HG03066 (cell line): Measurements from ENCODE around the gene CFI.
"Not testable (repeated sequence)": the region's sequence is repeated elsewhere in the genome, so short reads cannot be mapped to it uniquely, and the experiment has no call there.

Source experiments
- ATAC-seq: cut with Tn5 transposase; IDR thresholded peaks from one replicate; pipeline ENCODE4 v1.9.1; 2021; ENCODE audit warnings: low read depth; ENCODE audit not compliant: unreplicated experiment

The CFI gene

GRCh38 chr4:109801099-109801789, 555 bp downstream of the CFI start:
- no peak for ATAC-seq

DNA sequence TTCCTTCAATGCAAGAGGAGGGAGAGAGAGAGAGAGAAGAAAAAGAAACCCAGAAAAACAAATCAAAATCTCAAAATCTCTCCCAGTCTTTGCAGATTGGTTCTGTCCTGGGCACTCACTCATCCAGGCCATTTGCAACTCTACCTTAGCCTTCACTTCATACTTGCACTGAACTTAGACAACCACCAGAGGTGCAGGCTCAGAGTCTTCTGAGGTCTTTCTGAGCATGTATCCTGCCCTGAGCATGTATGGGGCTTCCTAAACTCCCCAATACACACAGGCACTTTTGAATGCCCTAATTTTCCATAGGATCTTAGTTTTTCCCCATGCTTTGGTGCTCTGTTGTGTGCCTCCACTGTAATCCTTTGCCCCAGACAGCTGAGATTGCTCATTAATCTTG, 2.9 kb downstream of the CFI start:
- no peak for ATAC-seq

- no peak for ATAC-seq
Measured at GRCh38 chr4:109795059-109795458, 6.7 kb downstream of the CFI start.

DNA sequence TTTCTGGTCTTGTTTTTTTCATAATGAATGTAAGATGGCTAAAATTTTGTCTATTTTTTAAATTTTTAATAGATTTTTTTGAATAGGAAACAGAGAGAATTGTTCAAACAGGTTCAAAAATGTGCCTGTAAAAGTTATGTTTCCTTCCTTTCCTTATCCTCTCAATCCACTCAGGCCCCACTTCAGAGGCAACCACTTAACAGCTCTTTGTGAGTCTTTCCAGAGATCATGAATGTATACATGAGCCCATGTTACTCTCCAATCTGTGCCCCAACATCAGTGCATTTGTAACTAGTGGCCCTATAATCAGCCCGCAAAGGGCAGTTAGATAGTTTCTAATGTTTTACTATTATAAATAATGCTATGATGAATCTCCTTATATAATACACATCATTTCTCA, 14.0 kb downstream of the CFI start:
- no peak for ATAC-seq

- ATAC-seq = no peak
Measured at GRCh38 chr4:109786846-109787245, 15.0 kb downstream of the CFI start.

DNA sequence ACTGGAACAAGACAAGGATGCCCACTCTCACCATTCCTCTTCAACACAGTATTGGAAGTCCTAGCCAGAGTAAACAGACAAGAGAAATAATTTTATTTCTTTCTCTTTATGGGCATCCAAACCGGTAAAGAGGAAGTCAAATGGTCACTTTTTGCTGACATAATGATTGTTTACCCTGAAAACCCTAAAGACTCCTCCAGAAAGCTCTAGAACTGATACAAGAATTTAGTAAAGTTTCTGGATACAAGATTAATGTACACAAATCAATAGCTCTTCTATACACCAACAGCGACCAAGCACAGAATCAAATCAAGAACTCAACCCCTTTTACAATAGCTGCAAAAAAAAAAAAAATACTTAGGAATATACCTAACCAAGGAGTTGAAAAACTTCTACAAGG, 19.7 kb downstream of the CFI start:
- ATAC-seq = not testable (repeated sequence)

GRCh38 chr4:109764789-109765402, 36.9 kb downstream of the CFI start:
- ATAC-seq = no peak

GRCh38 chr4:109764376-109764775, 37.4 kb downstream of the CFI start:
- no peak for ATAC-seq

DNA sequence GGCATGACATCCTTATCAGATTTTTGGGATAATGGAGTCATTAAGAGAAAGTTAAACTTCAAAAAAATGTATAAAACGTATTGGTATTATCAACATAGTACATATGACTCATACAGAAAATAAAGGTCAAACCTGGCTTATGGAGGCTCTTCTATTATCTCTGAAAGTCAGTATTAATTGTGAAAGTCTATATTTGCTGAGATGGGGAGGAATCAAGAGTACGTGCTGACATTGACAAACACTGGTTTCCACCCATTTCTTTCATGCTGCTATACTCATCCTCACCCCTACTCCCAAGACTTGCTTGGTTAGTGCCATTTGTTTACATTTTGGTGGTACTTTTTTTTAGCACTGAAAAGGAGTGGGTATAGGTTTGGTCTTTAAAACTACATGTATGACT, 41.1 kb downstream of the CFI start:
- no peak for ATAC-seq

DNA sequence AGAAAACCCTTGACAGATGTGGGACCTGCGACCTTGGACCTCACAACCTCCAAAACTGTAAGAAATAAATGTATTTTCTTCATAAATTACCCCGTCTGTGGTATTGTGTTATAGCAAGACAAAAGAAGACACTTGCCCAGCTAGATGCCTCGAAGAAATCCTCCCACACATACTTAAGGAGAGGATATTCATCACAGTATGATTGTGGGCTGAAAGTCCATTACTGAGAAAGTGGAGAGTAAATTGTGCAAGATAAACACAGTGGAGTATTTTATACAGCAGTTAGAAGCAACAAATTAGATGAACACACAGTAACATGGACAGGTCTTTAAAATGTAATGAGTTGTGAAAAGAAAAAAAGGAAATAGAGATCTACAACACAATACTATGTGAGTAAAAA, 46.1 kb downstream of the CFI start:
- ATAC-seq = no peak

GRCh38 chr4:109754093-109754857, 47.5 kb downstream of the CFI start:
- ATAC-seq = no peak

DNA sequence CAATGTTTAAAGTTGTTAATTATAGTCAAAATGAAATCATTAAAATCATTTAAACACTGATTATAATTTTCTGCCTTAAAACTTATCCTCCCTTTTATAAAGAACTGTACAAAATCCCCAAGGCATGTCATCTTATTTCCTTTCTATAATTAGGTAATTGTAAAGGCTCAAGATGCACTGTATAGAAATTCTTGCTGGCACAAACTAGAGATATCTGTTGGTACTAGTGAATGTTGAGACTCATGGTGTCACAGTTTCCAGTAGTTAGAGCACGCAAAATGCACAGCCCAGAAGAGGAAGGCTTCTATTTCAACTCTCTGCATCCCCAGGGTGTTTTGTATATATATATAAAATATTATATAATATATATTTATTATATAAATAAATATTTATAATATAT, 49.3 kb downstream of the CFI start:
- ATAC-seq = no peak

- no peak for ATAC-seq
Measured at GRCh38 chr4:109751852-109752251, 49.9 kb downstream of the CFI start.

DNA sequence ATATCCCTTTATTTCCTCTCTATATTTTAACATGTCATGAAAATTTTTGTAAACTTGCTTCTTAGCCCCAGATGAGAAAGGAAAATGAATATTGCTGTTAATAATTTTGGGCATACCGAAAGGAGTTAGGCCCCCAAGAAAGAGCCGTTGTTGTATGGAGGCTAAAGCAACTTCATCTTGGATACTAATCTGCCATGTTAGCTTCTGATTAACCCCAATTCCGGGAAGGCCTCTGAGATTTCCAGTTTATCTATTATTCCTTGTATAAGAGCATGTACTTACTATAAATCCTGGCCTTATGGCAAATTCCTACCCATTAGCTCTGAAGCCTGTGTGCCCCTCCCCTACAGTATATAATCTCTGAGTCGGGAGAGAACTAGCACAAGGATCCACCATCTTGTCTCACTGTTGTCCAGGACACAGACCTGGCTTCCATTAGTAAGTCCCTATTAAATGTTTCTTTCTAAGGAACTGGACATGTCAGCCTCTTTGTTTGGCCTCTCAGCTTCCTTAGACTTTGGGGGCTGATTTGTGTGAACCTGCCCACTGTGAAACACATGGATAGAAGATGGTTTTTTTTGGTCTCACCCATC, 51.1 kb downstream of the CFI start:
- no peak for ATAC-seq

DNA sequence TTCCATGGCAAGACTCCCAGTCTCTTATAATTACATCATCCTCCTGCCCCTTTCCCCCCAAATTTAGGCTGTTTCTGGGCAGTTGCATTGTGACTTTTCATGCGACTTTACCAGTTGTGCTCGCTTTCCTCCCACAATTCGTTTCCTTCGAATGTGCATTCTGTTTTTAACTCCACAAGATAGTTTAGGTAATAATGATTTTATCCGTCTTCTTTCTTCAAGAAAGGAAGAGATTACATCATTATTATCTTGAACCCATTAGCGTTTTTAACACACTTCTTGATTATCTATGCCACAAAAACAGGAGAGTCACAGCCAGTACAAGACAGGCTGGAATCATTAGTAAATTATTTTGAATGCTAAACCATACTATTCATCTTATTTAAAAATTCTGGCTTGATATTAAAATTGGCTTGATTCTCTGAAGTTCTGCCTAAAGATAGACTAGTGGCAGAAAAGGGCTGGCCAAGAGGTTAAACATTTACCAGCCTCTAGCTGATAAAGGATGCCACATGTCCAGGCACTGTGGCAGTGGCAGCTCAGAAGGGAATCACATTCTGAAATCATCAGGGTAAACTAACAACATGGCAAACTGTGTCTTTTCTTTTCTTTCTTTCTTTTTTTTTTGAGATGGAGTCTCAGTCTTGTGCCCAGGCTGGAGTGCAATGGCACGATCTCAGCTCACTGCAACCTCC, 52.3 kb downstream of the CFI start:
- no peak for ATAC-seq

- no peak for ATAC-seq
Measured at GRCh38 chr4:109748114-109748513, 53.7 kb downstream of the CFI start.

DNA sequence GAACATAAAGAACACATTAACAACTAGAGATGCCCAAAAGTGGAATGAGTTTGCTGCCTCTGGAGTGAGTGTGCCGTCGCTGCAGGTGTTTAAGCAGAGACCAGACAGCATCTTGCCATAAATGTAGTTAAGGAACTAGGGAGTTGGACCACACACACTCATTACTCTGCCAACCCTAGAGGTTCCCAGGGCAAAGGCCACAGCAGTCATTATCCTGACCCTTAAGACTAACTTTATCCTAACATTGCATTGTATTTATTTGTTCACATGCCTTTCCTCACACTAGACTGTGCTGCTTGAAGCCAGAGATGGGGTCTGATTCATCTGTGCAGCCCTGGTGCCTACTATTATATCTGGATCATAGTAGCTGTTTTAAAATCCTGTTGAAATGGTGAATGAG, 55.1 kb downstream of the CFI start:
- ATAC-seq = no peak

DNA sequence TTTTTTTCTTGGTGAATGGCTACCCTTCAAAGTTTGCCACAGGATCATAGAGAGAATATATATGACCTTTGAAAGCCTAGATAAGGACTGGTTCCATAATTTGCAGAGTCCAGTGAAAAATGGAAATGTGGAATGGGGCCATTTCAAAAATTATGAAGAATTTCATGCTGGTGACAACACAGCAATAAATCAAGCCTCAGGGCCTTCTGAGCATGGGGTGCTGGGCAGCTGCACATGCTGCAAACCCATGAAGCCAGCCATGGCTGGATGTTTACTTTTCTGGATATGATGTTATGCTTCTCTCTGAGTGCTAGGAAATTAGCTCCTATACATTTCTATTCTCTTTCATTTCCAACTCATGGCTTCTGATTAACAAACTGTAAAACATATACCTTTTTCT, 56.0 kb downstream of the CFI start:
- ATAC-seq = no peak

DNA sequence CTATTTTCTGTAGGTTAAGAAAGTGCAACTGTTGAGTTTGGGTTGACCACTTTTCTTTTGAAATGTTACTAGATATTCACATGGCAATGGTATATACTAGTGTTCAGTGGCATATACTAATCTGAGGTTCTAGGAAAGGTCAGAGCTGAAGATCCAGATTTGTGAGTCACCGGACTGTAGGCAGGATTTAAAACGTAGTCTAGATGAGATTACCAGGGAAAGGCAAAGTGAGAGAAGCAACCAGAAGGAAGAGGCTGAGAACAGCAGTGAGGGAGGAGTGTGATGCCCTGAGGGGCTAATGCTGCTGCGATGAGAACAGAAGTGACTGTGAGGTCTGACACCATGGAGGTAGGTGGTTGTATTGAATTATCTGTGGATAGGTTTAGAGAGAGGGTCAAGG, 62.3 kb downstream of the CFI start:
- ATAC-seq = no peak

DNA sequence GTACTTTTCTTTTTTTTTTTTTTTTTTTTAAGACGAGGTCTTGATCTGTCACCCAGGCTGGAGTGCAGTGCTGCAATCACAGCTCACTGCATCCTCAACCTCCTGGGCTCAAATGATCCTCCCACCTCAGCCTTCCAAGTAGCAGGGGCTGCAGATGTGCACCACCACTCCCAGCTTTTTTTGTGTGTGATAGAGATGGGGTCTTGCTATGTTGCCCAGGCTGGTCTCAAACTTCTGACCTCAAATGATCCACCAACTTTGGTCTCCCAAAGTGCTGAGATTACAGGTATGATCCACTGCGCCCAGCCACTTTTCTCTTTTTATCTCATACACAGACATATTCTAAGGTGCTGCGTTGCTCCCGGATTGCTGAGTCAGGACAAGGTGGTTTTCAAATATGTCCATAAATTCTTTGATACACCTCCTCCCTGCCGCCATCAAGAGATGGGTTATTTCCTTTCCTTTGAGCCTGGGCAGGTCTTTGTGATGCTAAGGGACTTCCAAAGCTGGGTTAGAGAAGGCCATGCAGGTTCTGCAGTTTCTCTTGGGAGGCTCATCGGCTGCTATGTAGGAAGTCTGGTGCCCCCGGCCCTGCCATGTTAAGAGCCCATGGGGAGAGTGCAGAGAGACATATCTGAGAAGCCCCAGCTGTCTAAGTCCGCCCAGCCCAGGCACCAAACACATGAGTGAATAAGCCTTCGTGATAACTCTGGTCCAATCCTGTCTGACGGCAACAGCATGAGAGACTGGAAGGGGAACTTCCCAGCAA, 63.5 kb downstream of the CFI start:
- ATAC-seq = no peak
